Adrenal gland (tissue), 5 donors: ENCODE results near the gene UBE2K.

Experiments
- POLR2A ChIP-seq, 2 donors: fragments of 450-650 bp; IDR thresholded peaks; one replicate each; pipeline ENCODE4 v1.6.1; 2017; ENCODE audit warnings: antibody characterized with exemption in 2 of 2, mild to moderate bottlenecking in 2 of 2, moderate library complexity in 1 of 2
- TF ChIP-seq, protein P1 (sequence below), 6 experiments: fragments of 450-650 bp in 4 of 6; fragments of 200-600 bp in 2 of 6; sonication (generic) in 1 of 6; IDR thresholded peaks; 1 replicate in 5 of 6; 2 replicates in 1 of 6; pipeline versions ENCODE4 v1.5.1 to v1.8.0; 2016 to 2021; ENCODE audit warnings: antibody characterized with exemption in 6 of 6, mild to moderate bottlenecking in 2 of 6, moderate library complexity in 1 of 6
- donor health status: DM: no; HTN: no; CAD: no.

DNA sequence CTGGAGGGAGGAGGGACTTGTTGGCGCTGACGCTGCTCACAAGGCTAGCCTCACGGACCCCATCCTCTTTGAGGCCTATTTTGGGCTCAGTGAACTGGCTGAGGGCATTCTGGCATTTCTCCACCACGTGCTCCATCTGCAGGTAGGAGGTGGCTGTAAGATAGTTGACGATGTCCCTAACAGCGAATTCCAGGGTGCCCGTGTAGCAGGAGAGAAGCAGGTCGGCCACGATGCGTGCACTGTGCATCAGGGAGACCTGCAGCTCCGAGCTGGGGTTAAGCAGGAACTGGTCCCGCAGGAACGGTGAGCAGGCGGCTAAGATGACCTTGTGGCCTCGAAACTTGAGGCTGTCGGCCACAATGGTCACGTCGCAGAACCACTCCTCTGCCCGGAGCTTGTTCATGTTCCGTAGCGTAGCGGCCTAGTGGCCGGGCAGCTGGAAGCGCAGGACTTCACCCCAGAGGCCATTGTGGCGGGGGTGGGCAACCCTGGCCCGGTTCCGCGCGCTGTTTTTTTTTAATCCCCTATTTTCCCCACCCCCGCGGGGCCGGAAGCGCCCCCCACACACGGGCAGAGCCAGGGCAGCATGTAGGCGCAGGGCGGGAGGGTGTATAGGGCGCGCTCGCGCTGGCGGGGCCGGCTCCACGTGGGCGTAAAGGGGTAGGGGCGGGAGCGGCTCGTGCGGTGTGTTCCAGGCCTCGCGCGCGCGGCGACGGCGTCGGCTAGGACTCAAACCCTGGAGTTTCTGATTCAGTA lies 73.2 kb downstream of the UBE2K start:
- TF ChIP-seq, protein P1, sequence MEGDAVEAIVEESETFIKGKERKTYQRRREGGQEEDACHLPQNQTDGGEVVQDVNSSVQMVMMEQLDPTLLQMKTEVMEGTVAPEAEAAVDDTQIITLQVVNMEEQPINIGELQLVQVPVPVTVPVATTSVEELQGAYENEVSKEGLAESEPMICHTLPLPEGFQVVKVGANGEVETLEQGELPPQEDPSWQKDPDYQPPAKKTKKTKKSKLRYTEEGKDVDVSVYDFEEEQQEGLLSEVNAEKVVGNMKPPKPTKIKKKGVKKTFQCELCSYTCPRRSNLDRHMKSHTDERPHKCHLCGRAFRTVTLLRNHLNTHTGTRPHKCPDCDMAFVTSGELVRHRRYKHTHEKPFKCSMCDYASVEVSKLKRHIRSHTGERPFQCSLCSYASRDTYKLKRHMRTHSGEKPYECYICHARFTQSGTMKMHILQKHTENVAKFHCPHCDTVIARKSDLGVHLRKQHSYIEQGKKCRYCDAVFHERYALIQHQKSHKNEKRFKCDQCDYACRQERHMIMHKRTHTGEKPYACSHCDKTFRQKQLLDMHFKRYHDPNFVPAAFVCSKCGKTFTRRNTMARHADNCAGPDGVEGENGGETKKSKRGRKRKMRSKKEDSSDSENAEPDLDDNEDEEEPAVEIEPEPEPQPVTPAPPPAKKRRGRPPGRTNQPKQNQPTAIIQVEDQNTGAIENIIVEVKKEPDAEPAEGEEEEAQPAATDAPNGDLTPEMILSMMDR (IDR thresholded peaks at IDR 0.05): no peak
- no peak for TF ChIP-seq POLR2A (IDR thresholded peaks at IDR 0.05)
